GM12892 (cell line): ENCODE measurements around the gene THAP6.

Experiments used
- POLR2A ChIP-seq: IDR thresholded peaks from 2 replicates; pipeline ENCODE4 v1.6.1; 2011; ENCODE audit warnings: low read depth, low read length, control low read depth
- TAF1 ChIP-seq: IDR thresholded peaks from 2 replicates; pipeline ENCODE4 v1.6.1; 2011; ENCODE audit warnings: low read depth, mild to moderate bottlenecking, control low read depth, low read length, borderline replicate concordance

DNA sequence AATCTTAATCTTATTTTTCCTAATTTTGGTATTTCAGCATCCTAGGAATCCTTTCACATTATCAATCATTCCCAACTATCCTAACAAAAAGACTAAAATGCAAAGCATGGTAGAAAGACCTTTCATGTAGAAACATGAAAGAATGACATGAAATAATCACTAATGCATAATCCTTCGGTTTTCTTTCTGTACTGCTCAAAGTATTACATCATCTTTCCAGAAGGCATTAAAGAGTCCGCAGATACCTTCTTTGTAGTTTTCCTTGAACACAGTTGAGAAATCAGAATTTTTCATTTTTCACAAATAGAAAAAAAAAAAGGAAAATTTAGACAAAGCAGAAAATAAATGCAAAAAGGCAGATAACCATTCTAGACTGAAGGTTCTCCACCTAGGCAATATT is 11.6 kb upstream of the THAP6 start:
- TF ChIP-seq POLR2A (no peak), TAF1 (no peak)
